ENCODE measurements around the gene SORL1. TPM values are rescaled to one million over a fixed set of nuclear protein-coding genes. Genes with fewer than 3 reads are reported as not detected.

Gene SORL1
- total RNA-seq, 1 experiment from 2014 or later: 0.05 TPM

- no peak overlapping the region for H3K27ac ChIP-seq
- no peaks in the 10 kb centered on the region for H3K36me3 ChIP-seq
- no peak for DNase-seq (ENCODE audit: low read depth in 1 of 2, low spot score in 2 of 2)
- H3K4me1 ChIP-seq (replicated peaks): no peaks in the 10 kb centered on the region
- H3K9me3 ChIP-seq (replicated peaks): no peaks in the 10 kb centered on the region
- no peak overlapping the region for H3K4me3 ChIP-seq
- H3K27me3 ChIP-seq (replicated peaks): no peaks in the 10 kb centered on the region
Measured at GRCh38 chr11:121644187-121644512, 192.0 kb downstream of the SORL1 start.

- Histone ChIP-seq H3K4me1 (replicated peaks) (no peaks in the 10 kb centered on the region), H3K36me3 (no peaks in the 10 kb centered on the region), H3K9me3 (replicated peaks) (no peaks in the 10 kb centered on the region), H3K4me3 (no peak overlapping the region), H3K27ac (no peak overlapping the region), H3K27me3 (replicated peaks) (no peaks in the 10 kb centered on the region)
- DNase-seq (ENCODE audit: low read depth in 1 of 2, low spot score in 2 of 2): no peak
Measured at GRCh38 chr11:121645001-121645400, 192.9 kb downstream of the SORL1 start.

GRCh38 chr11:121645596-121645995 is 193.5 kb downstream of the SORL1 start:
- no peak for DNase-seq (ENCODE audit: low read depth in 1 of 2, low spot score in 2 of 2)
- Histone ChIP-seq H3K9me3 (replicated peaks) (no peaks in the 10 kb centered on the region), H3K27ac (no peak overlapping the region)

GRCh38 chr11:121648306-121648705 is 196.2 kb downstream of the SORL1 start:
- H3K4me1 ChIP-seq (replicated peaks): no peaks in the 10 kb centered on the region
- H3K27ac ChIP-seq: no peak overlapping the region
- no peaks in the 10 kb centered on the region for H3K27me3 ChIP-seq (replicated peaks)
- no peak overlapping the region for H3K4me3 ChIP-seq
- no peaks in the 10 kb centered on the region for H3K9me3 ChIP-seq (replicated peaks)
- H3K36me3 ChIP-seq: no peaks in the 10 kb centered on the region
- no peak for DNase-seq (ENCODE audit: low read depth in 1 of 2, low spot score in 2 of 2)

More at GRCh38 chr11:121645596-121645995, 193.5 kb downstream of the SORL1 start:
- H3K4me3 ChIP-seq: no peak overlapping the region
- no peaks in the 10 kb centered on the region for H3K27me3 ChIP-seq (replicated peaks)
- H3K36me3 ChIP-seq: no peaks in the 10 kb centered on the region
- no peaks in the 10 kb centered on the region for H3K4me1 ChIP-seq (replicated peaks)

- Histone ChIP-seq H3K27ac (no peak overlapping the region), H3K36me3 (no peaks in the 10 kb centered on the region), H3K4me1 (replicated peaks) (no peaks in the 10 kb centered on the region), H3K27me3 (replicated peaks) (no peaks in the 10 kb centered on the region), H3K4me3 (no peak overlapping the region), H3K9me3 (replicated peaks) (no peaks in the 10 kb centered on the region)
- no peak for DNase-seq (ENCODE audit: low read depth in 1 of 2, low spot score in 2 of 2)
Measured at GRCh38 chr11:121649798-121650197, 197.7 kb downstream of the SORL1 start.

GRCh38 chr11:121650351-121651256 is 198.5 kb downstream of the SORL1 start:
- H3K9me3 ChIP-seq (replicated peaks): no peaks in the 10 kb centered on the region
- DNase-seq (ENCODE audit: low read depth in 1 of 2, low spot score in 2 of 2): no peak
- H3K4me3 ChIP-seq: no peak overlapping the region
- no peak overlapping the region for H3K27ac ChIP-seq
- H3K27me3 ChIP-seq (replicated peaks): no peaks in the 10 kb centered on the region
- peaks cover 4% of the 10 kb centered on the region; the same call in 1 of the 2 replicates for H3K4me1 ChIP-seq (replicated peaks)
- H3K36me3 ChIP-seq: no peaks in the 10 kb centered on the region

GRCh38 chr11:121651257-121651605 is 199.1 kb downstream of the SORL1 start:
- Histone ChIP-seq H3K9me3 (replicated peaks) (no peaks in the 10 kb centered on the region), H3K36me3 (no peaks in the 10 kb centered on the region), H3K4me3 (no peak overlapping the region), H3K27me3 (replicated peaks) (no peaks in the 10 kb centered on the region), H3K27ac (no peak overlapping the region), H3K4me1 (replicated peaks) (peaks cover 7% of the 10 kb centered on the region; the same call in 1 of the 2 replicates)
- no peak for DNase-seq (ENCODE audit: low read depth in 1 of 2, low spot score in 2 of 2)

- Histone ChIP-seq H3K27me3 (replicated peaks) (no peaks in the 10 kb centered on the region), H3K4me3 (no peak overlapping the region), H3K9me3 (replicated peaks) (no peaks in the 10 kb centered on the region), H3K27ac (no peak overlapping the region), H3K4me1 (replicated peaks) (peaks cover 13% of the 10 kb centered on the region; the same call in 1 of the 2 replicates), H3K36me3 (no peaks in the 10 kb centered on the region)
- DNase-seq (ENCODE audit: low read depth in 1 of 2, low spot score in 2 of 2): no peak
Measured at GRCh38 chr11:121652971-121653370, 200.9 kb downstream of the SORL1 start.

GRCh38 chr11:121654259-121654842 is 202.2 kb downstream of the SORL1 start:
- no peak for DNase-seq (ENCODE audit: low read depth in 1 of 2, low spot score in 2 of 2)
- no peaks in the 10 kb centered on the region for H3K9me3 ChIP-seq (replicated peaks)
- H3K27me3 ChIP-seq (replicated peaks): no peaks in the 10 kb centered on the region
- H3K27ac ChIP-seq: no peak overlapping the region
- H3K4me3 ChIP-seq: no peak overlapping the region
- H3K36me3 ChIP-seq: no peaks in the 10 kb centered on the region
- peaks cover 13% of the 10 kb centered on the region; the same call in 1 of the 2 replicates for H3K4me1 ChIP-seq (replicated peaks)

GRCh38 chr11:121654843-121655536 is 202.9 kb downstream of the SORL1 start:
- H3K4me1 ChIP-seq (replicated peaks): peaks cover 13% of the 10 kb centered on the region; the same call in 1 of the 2 replicates
- peak overlapping the region; percentile 41 for H3K4me3 ChIP-seq
- H3K27ac ChIP-seq: no peak overlapping the region
- no peak for DNase-seq (ENCODE audit: low read depth in 1 of 2, low spot score in 2 of 2)
- no peaks in the 10 kb centered on the region for H3K9me3 ChIP-seq (replicated peaks)
- H3K36me3 ChIP-seq: no peaks in the 10 kb centered on the region
- H3K27me3 ChIP-seq (replicated peaks): no peaks in the 10 kb centered on the region

GRCh38 chr11:121655537-121656327 is 203.6 kb downstream of the SORL1 start:
- peak overlapping the region; percentile 41 for H3K4me3 ChIP-seq
- H3K9me3 ChIP-seq (replicated peaks): no peaks in the 10 kb centered on the region
- peaks cover 13% of the 10 kb centered on the region; the same call in 1 of the 2 replicates for H3K4me1 ChIP-seq (replicated peaks)
- no peaks in the 10 kb centered on the region for H3K36me3 ChIP-seq
- H3K27ac ChIP-seq: peak overlapping the region; percentile 85
- no peaks in the 10 kb centered on the region for H3K27me3 ChIP-seq (replicated peaks)
- DNase-seq (ENCODE audit: low read depth in 1 of 2, low spot score in 2 of 2): peak; percentile 75 to 78

GRCh38 chr11:121656328-121657090 is 204.4 kb downstream of the SORL1 start:
- Histone ChIP-seq H3K9me3 (replicated peaks) (no peaks in the 10 kb centered on the region), H3K27ac (peak overlapping the region; percentile 85), H3K4me3 (peak overlapping the region; percentile 41), H3K36me3 (no peaks in the 10 kb centered on the region), H3K4me1 (replicated peaks) (peaks cover 13% of the 10 kb centered on the region; the same call in 1 of the 2 replicates), H3K27me3 (replicated peaks) (no peaks in the 10 kb centered on the region)
- no peak for DNase-seq (ENCODE audit: low read depth in 1 of 2, low spot score in 2 of 2)

- DNase-seq (ENCODE audit: low read depth in 1 of 2, low spot score in 2 of 2): no peak
Measured at GRCh38 chr11:121657146-121657545, 205.0 kb downstream of the SORL1 start.

More at GRCh38 chr11:121657146-121657545, 205.0 kb downstream of the SORL1 start:
- Histone ChIP-seq H3K36me3 (no peaks in the 10 kb centered on the region), H3K4me1 (replicated peaks) (peaks cover 13% of the 10 kb centered on the region; the same call in 1 of the 2 replicates), H3K27me3 (replicated peaks) (no peaks in the 10 kb centered on the region), H3K9me3 (replicated peaks) (no peaks in the 10 kb centered on the region), H3K27ac (no peak overlapping the region), H3K4me3 (no peak overlapping the region)

Data from SJSA1 (cell line).